Prostate gland (tissue), 2 donors: Measurements from ENCODE around the gene FAM107B. TPM values are rescaled to one million over a fixed set of nuclear protein-coding genes. Genes with fewer than 3 reads are reported as not detected.

Experiments
- DNase-seq: peaks from one replicate; pipeline ENCODE4 v3.0.0-alpha.2; 2019; ENCODE audit warnings: low spot score
- H3K27ac ChIP-seq, 2 donors: fragments of 200-600 bp; sonication (generic); 2 replicates each; pipeline ENCODE4 v1.5.1; 2017 to 2019
- H3K27me3 ChIP-seq: fragments of 200-600 bp; sonication (generic); replicated peaks from 2 replicates; pipeline ENCODE4 v1.5.1; 2019; ENCODE audit not compliant: insufficient read depth
- H3K36me3 ChIP-seq, 2 donors: fragments of 200-600 bp; sonication (generic); 1 replicate in 1 of 2; 2 replicates in 1 of 2; pipeline versions ENCODE4 v1.5.1 to v1.8.1; 2017 to 2019
- H3K4me1 ChIP-seq: fragments of 200-600 bp; sonication (generic); replicated peaks from 2 replicates; pipeline ENCODE4 v1.5.1; 2019
- H3K4me3 ChIP-seq, 2 donors: fragments of 200-600 bp; sonication (generic); 2 replicates each; pipeline ENCODE4 v1.5.1; 2017 to 2019
- H3K9me3 ChIP-seq: fragments of 200-600 bp; sonication (generic); 2 replicates; pipeline ENCODE4 v1.5.1; 2017
- POLR2A ChIP-seq: fragments of 450-650 bp; IDR thresholded peaks from one replicate; pipeline ENCODE4 v1.6.1; 2016; ENCODE audit warnings: antibody characterized with exemption, mild to moderate bottlenecking
- POLR2AphosphoS5 ChIP-seq: sonication (generic); formaldehyde crosslinking; IDR thresholded peaks from one replicate; pipeline ENCODE4 v1.6.1; 2017; ENCODE audit warnings: antibody characterized with exemption
- WGBS: methylation state at CpG from one replicate; pipeline ENCODE4 v1.1.5; 2018; 5-methylcytosine and 5-hydroxymethylcytosine counted together
- intact Hi-C: fragments of 100-400 bp; cut with DNase I; formaldehyde crosslinking; loops from one replicate; pipeline ENCODE4 v1.14.2; 2022
- total RNA-seq, 2 donors: library from RNA; depleted of rRNA; stranded (reverse); fragments of >200 nt; gene quantifications; one replicate each; pipeline ENCODE4 v1.1.0, GENCODE V29; 2016
- TF ChIP-seq, protein P1 (sequence below), 4 experiments: fragments of 200-600 bp in 2 of 4; fragments of 450-650 bp in 2 of 4; sonication (generic) in 2 of 4; IDR thresholded peaks; 1 replicate in 3 of 4; 2 replicates in 1 of 4; pipeline ENCODE4 v1.5.1; 2016 to 2019; ENCODE audit warnings: antibody characterized with exemption in 4 of 4, mild to moderate bottlenecking in 2 of 4, moderate library complexity in 2 of 4

Gene FAM107B
- total RNA-seq, 2 donors from 2014 or later = 32.9 to 63.9 TPM

- Histone ChIP-seq H3K27ac (no peak overlapping the region), H3K27me3 (no peaks in the 10 kb centered on the region), H3K4me3 (no peak overlapping the region), H3K4me1 (no peaks in the 10 kb centered on the region), H3K36me3 (no peaks in the 10 kb centered on the region), H3K9me3 (no peaks in the 10 kb centered on the region)
- intact Hi-C loops = no loop called here
- WGBS = 78% methylated on average over 1 of the region's 1 CpG
- TF ChIP-seq POLR2AphosphoS5 = no peak
- no peak for TF ChIP-seq POLR2A
- TF ChIP-seq, protein P1, sequence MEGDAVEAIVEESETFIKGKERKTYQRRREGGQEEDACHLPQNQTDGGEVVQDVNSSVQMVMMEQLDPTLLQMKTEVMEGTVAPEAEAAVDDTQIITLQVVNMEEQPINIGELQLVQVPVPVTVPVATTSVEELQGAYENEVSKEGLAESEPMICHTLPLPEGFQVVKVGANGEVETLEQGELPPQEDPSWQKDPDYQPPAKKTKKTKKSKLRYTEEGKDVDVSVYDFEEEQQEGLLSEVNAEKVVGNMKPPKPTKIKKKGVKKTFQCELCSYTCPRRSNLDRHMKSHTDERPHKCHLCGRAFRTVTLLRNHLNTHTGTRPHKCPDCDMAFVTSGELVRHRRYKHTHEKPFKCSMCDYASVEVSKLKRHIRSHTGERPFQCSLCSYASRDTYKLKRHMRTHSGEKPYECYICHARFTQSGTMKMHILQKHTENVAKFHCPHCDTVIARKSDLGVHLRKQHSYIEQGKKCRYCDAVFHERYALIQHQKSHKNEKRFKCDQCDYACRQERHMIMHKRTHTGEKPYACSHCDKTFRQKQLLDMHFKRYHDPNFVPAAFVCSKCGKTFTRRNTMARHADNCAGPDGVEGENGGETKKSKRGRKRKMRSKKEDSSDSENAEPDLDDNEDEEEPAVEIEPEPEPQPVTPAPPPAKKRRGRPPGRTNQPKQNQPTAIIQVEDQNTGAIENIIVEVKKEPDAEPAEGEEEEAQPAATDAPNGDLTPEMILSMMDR (IDR thresholded peaks at IDR 0.05) = no peak
- DNase-seq = no peak
Measured at GRCh38 chr10:14727924-14728323, 46.8 kb downstream of the FAM107B start.

DNA sequence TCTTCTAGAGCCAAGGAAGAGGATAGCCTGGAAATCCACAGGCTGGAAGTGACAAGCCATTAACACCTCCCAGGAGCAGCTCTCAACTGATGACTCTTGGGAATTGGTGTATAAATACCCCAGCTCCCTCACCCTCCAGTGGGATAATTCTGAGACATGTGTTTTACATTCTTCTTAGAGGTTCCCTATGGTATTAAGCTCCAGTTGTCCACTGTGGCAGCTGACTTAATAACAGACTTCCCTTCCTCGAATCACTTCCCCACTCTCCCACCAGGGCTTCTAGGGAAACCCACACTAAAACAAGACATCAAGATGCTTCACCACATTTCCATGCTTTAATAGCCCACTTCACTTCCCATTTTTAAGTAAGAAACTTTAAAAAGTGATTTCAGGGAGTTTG lies 47.2 kb downstream of the FAM107B start:
- no peaks in the 10 kb centered on the region for H3K27me3 ChIP-seq
- H3K36me3 ChIP-seq = no peaks in the 10 kb centered on the region
- WGBS = 74% methylated on average over 1 of the region's 1 CpG
- DNase-seq = no peak
- H3K27ac ChIP-seq = no peak overlapping the region
- no peaks in the 10 kb centered on the region for H3K9me3 ChIP-seq
- no peaks in the 10 kb centered on the region for H3K4me1 ChIP-seq
- no peak for TF ChIP-seq POLR2A
- no peak for TF ChIP-seq POLR2AphosphoS5
- TF ChIP-seq, protein P1 (IDR thresholded peaks at IDR 0.05) = no peak
- H3K4me3 ChIP-seq = no peak overlapping the region
- intact Hi-C loops = no loop called here

DNA sequence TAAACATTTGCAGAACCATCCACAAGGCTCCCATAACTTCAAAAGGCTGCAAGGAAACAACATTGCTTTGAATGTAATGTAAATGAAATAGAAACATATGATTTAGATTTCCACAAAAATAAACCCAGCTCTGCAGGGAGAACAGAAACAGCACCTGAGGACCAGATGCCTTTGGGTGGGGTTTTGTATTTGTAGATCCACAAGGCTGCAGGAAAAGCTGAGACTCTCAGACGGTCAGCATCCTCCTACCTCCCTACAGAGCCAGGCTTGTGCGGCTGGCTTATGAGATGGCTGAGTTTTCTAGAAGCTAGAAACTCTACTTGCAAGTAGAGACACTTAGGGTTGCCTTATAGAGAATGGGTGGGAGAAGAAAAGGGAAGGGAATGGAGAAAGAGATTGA lies 49.8 kb downstream of the FAM107B start:
- WGBS = 80% methylated on average over 2 of the region's 2 CpGs
- Histone ChIP-seq H3K4me3 (no peak overlapping the region), H3K27ac (no peak overlapping the region), H3K36me3 (no peaks in the 10 kb centered on the region), H3K27me3 (no peaks in the 10 kb centered on the region), H3K9me3 (no peaks in the 10 kb centered on the region), H3K4me1 (no peaks in the 10 kb centered on the region)
- intact Hi-C loops = no loop called here
- TF ChIP-seq POLR2AphosphoS5 (no peak), POLR2A (no peak)
- TF ChIP-seq, protein P1 (IDR thresholded peaks at IDR 0.05) = no peak
- no peak for DNase-seq

- H3K4me3 ChIP-seq = no peak overlapping the region
- no peaks in the 10 kb centered on the region for H3K9me3 ChIP-seq
- H3K36me3 ChIP-seq = no peaks in the 10 kb centered on the region
- no peaks in the 10 kb centered on the region for H3K27me3 ChIP-seq
- intact Hi-C loops = no loop called here
- DNase-seq = no peak
- 84% methylated on average over 5 of the region's 5 CpGs for WGBS
- no peak overlapping the region for H3K27ac ChIP-seq
- H3K4me1 ChIP-seq = no peaks in the 10 kb centered on the region
- TF ChIP-seq, protein P1 (IDR thresholded peaks at IDR 0.05) = no peak
- no peak for TF ChIP-seq POLR2A
- TF ChIP-seq POLR2AphosphoS5 = no peak
Measured at GRCh38 chr10:14723052-14723689, 51.5 kb downstream of the FAM107B start.

GRCh38 chr10:14717552-14717951 lies 57.1 kb downstream of the FAM107B start:
- TF ChIP-seq, protein P1 (IDR thresholded peaks at IDR 0.05) = no peak
- no peak for TF ChIP-seq POLR2A
- Histone ChIP-seq H3K27ac (no peak overlapping the region), H3K9me3 (no peaks in the 10 kb centered on the region), H3K4me3 (no peak overlapping the region), H3K4me1 (no peaks in the 10 kb centered on the region), H3K36me3 (no peaks in the 10 kb centered on the region), H3K27me3 (no peaks in the 10 kb centered on the region)
- DNase-seq = no peak
- 91% methylated on average over 5 of the region's 5 CpGs for whole genome bisulfite sequencing
- intact Hi-C loops = no loop called here
